Vagina (tissue), 2 donors: Measurements from ENCODE around the gene ANGPT4.

Source experiments
- POLR2A ChIP-seq, 2 donors: fragments of 450-650 bp; IDR thresholded peaks; one replicate each; pipeline ENCODE4 v1.6.1; 2017; ENCODE audit warnings: antibody characterized with exemption in 2 of 2, mild to moderate bottlenecking in 2 of 2, moderate library complexity in 2 of 2
- POLR2AphosphoS5 ChIP-seq, 2 donors: sonication (generic); formaldehyde crosslinking; IDR thresholded peaks; one replicate each; pipeline ENCODE4 v1.9.0; 2017; ENCODE audit warnings: antibody characterized with exemption in 2 of 2, mild to moderate bottlenecking in 2 of 2, low read depth in 1 of 2; ENCODE audit not compliant: insufficient read depth in 1 of 2
- TF ChIP-seq, protein P1 (sequence below), 3 experiments: fragments of 450-650 bp in 2 of 3; fragments of 200-600 bp in 1 of 3; sonication (generic) in 1 of 3; IDR thresholded peaks; one replicate each; pipeline ENCODE4 v1.5.1; 2017 to 2019; ENCODE audit warnings: antibody characterized with exemption in 3 of 3, mild to moderate bottlenecking in 2 of 3, moderate library complexity in 2 of 3

- TF ChIP-seq, protein P1, sequence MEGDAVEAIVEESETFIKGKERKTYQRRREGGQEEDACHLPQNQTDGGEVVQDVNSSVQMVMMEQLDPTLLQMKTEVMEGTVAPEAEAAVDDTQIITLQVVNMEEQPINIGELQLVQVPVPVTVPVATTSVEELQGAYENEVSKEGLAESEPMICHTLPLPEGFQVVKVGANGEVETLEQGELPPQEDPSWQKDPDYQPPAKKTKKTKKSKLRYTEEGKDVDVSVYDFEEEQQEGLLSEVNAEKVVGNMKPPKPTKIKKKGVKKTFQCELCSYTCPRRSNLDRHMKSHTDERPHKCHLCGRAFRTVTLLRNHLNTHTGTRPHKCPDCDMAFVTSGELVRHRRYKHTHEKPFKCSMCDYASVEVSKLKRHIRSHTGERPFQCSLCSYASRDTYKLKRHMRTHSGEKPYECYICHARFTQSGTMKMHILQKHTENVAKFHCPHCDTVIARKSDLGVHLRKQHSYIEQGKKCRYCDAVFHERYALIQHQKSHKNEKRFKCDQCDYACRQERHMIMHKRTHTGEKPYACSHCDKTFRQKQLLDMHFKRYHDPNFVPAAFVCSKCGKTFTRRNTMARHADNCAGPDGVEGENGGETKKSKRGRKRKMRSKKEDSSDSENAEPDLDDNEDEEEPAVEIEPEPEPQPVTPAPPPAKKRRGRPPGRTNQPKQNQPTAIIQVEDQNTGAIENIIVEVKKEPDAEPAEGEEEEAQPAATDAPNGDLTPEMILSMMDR (IDR thresholded peaks at IDR 0.05), result no peak
- TF ChIP-seq POLR2A (IDR thresholded peaks at IDR 0.05) (no peak), POLR2AphosphoS5 (IDR thresholded peaks at IDR 0.05; ENCODE audit: insufficient read depth in 1 of 2, low read depth in 1 of 2) (no peak)
Observed at GRCh38 chr20:959996-960615, 44.0 kb upstream of the ANGPT4 start.
